Right cardiac atrium (tissue), 5 donors: ENCODE data around the gene ZBTB20. TPM values are rescaled to one million over a fixed set of nuclear protein-coding genes. Genes with fewer than 3 reads are reported as not detected.
"Not testable (repeated sequence)": the region's sequence is repeated elsewhere in the genome, so short reads cannot be mapped to it uniquely, and the experiment has no call there.

Experiments used
- ATAC-seq, 2 donors: fragments of 200-7000 bp; cut with Tn5 transposase; one replicate each; pipeline versions ENCODE4 v1.8.0 to v1.9.1; 2020; ENCODE audit warnings: moderate library complexity in 2 of 2, mild to moderate bottlenecking in 1 of 2
- DNase-seq, 3 donors: peaks; one replicate each; pipeline ENCODE4 v3.0.0-alpha.2; 2020
- H3K27ac ChIP-seq: one replicate; pipeline ENCODE4 v1.5.1; 2013; ENCODE audit warnings: mild to moderate bottlenecking, low read length, control low read depth, moderate library complexity
- H3K27me3 ChIP-seq: one replicate; pipeline ENCODE4 v1.6.1; 2013; ENCODE audit not compliant: control insufficient read depth, insufficient read depth
- H3K4me1 ChIP-seq: one replicate; pipeline ENCODE4 v1.6.1; 2013; ENCODE audit warnings: low read length; ENCODE audit not compliant: control insufficient read depth, insufficient read depth
- H3K4me3 ChIP-seq: one replicate; pipeline ENCODE4 v1.5.1; 2013; ENCODE audit warnings: low read length, control low read depth
- H3K9me3 ChIP-seq: one replicate; pipeline ENCODE4 v1.6.1; 2013; ENCODE audit warnings: low read length; ENCODE audit not compliant: control insufficient read depth
- WGBS: extraction: QIAGEN DNeasy Blood & Tissue Kit; methylation state at CpG from one replicate; pipeline ENCODE4 v1.1.7; 2013; 5-methylcytosine and 5-hydroxymethylcytosine counted together
- intact Hi-C, 4 donors: fragments of 100-400 bp; cut with DNase I; formaldehyde crosslinking; loops; one replicate each; pipeline versions ENCODE4 v1.11.0 to v1.14.0; 2022 to 2023
- polyA plus RNA-seq: library from polyadenylated mRNA; stranded (reverse); fragments of 200-250 nt; gene quantifications from one replicate; pipeline ENCODE4 v1.2.3, GENCODE V29; 2013
- total RNA-seq, 4 donors: library from RNA; stranded (reverse); fragmentation: NEBNext Ultra II Directional; extraction: Animal tissue kit (Norgen Biotek cat#: 25700); gene quantifications; one replicate each; pipeline ENCODE4 v1.2.1, GENCODE V29; 2021
- donor health status: healthy with polysubstance abuse.
- donor health status: DM: no; HTN: yes; CAD: no.
- donor health status: DM: no; HTN: no; CAD: no.
- donor health status: DM: no; HTN: yes; CAD: no; lungs with severe emphysema.
- donor health status: DM: yes; HTN: yes; CAD: no.

The ZBTB20 gene
- total and polyA plus RNA-seq, 5 donors, result 6.5 to 87.9 (median 75.5) TPM

DNA sequence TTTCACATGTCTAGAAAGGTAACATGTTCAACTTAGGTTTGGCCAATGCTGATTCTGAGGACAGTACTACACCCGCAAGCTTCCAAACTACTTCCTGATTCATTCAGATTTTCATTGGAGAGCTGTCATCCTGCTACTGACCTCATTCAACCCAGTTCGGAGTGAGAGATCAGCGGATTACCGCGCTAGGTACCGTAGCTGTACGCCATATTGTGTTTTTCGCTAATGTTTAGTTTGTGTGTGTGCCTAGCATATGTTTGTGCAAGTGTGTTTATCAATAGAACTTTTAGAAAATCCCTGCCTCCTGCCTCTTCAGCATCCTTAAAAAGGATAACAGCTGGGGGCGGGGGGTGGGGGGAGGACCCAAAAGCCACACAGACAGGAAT lies 1.1 kb downstream of the ZBTB20 start:
- peak overlapping the region; percentile 99 for H3K27ac ChIP-seq
- no peaks in the 10 kb centered on the region for H3K4me1 ChIP-seq
- H3K9me3 ChIP-seq, result no peaks in the 10 kb centered on the region
- DNase-seq (peak; percentile 20 to 40 (median 28)), ATAC-seq (no peak)
- 1% methylated on average over 9 of the region's 9 CpGs for whole genome bisulfite sequencing
- no peaks in the 10 kb centered on the region for H3K27me3 ChIP-seq
- peak overlapping the region; percentile 97 for H3K4me3 ChIP-seq
- intact Hi-C loops, result loop anchor here in 3 of 4 donors (5.0 to 10.0 kb wide), 2 partner anchors 49 to 51 kb away; no protein-coding TSS in a partner anchor

DNA sequence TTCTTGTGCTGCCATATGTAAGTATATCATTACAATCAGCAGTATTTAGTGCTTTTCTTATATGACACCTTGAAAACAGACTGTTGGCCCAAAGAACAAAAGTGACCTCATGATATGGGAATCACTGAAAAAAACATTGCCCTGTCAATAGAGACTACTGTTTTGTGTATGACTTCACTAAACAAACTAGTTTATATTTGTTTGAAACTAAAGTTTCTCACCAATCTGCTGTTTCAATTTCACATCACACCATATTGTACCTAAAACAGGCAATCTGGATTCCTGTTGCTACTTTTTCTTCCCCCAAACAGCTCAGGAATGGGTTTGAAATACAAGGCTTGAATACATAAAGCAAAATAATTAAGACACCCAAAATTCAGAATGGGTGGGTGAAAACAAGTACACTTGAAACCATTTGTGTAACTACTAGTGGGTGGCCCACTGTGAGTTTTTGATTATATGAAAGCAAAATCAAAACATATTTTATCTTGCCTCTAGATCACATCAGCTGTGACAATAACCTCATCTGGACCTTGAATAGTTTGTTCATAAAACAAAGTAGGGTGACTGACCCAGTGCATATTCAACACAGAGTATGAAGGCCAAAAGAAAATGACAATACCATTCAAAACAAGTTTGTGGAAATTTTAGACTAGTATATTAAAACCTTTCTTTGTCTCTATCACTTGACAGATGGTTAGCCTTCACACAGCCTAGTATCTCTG lies 5.9 kb downstream of the ZBTB20 start:
- H3K4me1 ChIP-seq, result no peaks in the 10 kb centered on the region
- intact Hi-C loops, result loop anchor here in 2 of 4 donors (10.0 kb wide), 1 partner anchor 46 kb away; no protein-coding TSS in a partner anchor
- H3K9me3 ChIP-seq, result no peaks in the 10 kb centered on the region
- no peak for ATAC-seq
- DNase-seq, result no peak
- no peak overlapping the region for H3K27ac ChIP-seq
- no peaks in the 10 kb centered on the region for H3K27me3 ChIP-seq
- no peak overlapping the region for H3K4me3 ChIP-seq

DNA sequence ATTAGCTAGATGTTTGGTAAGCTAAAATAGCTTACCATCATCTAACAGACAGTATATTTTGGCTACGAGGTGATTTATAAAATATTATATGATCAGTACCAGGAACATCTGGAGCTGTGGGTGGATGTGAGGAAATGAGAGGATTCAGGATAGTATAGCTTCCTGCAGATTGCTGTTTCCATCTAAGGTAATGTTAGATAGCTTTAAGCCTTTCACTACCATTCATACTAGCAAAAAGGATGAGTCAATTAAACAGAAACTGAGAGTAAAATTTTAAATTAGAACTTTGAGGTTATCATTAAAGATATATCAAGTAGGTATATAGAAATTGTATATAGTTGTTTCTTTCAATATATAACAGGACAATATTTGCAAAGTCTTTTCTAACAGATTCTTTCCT lies 8.0 kb downstream of the ZBTB20 start:
- no peak for ATAC-seq
- Histone ChIP-seq H3K27ac (no peak overlapping the region), H3K9me3 (no peaks in the 10 kb centered on the region), H3K4me3 (no peak overlapping the region), H3K27me3 (no peaks in the 10 kb centered on the region), H3K4me1 (no peaks in the 10 kb centered on the region)
- DNase-seq, result no peak
- 94% methylated on average over 1 of the region's 1 CpG for WGBS
- intact Hi-C loops, result no loop called here

- Histone ChIP-seq H3K4me1 (no peaks in the 10 kb centered on the region), H3K27ac (no peak overlapping the region), H3K4me3 (no peak overlapping the region), H3K27me3 (no peaks in the 10 kb centered on the region), H3K9me3 (no peaks in the 10 kb centered on the region)
- ATAC-seq, result no peak
- 96% methylated on average over 5 of the region's 5 CpGs for WGBS
- no peak for DNase-seq
- intact Hi-C loops, result no loop called here
Measured at GRCh38 chr3:115134648-115135347, 12.3 kb downstream of the ZBTB20 start.

DNA sequence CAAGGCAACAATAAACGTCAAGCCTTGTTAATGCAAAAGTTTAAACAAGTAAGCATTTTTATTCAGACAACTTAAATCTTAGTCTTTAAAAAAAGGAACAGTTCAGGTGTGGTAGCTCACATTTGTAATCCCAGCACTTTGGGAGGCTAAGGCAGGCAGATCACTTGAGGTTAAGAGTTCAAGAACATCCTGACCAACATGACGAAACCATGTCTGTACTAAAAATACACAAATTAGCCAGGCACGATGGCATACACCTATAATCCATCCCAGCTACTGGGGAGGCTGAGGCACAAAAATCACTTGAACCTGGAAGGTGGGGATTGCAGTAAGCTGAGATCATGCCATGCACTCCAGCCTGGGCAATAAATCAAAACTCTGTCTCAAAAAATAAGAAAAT lies 19.9 kb downstream of the ZBTB20 start:
- H3K27me3 ChIP-seq, result no peaks in the 10 kb centered on the region
- no peaks in the 10 kb centered on the region for H3K4me1 ChIP-seq
- WGBS, result 63% methylated on average over 3 of the region's 3 CpGs
- H3K4me3 ChIP-seq, result no peak overlapping the region
- H3K9me3 ChIP-seq, result no peaks in the 10 kb centered on the region
- DNase-seq, result no peak
- intact Hi-C loops, result no loop called here
- no peak overlapping the region for H3K27ac ChIP-seq
- no peak for ATAC-seq

DNA sequence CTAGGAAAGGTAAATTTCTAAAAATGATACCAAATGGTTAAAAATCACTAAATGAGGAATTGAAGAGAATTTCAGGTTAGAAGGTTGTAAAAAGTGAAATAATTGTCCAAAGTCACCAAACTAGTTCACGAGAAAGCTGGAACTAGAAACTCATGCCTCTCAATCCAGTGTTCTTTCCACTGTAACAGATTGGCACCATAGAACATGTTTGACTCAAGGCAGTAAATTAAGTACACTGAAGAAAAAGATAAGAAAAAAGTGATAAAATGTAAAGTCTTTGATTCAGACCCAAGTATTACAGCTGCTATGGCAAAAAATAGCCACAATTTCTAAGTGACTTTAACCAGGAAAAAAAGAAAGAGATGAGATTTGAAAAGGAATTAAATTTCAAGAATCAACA lies 26.5 kb downstream of the ZBTB20 start:
- WGBS, result 72% methylated on average over 1 of the region's 1 CpG
- intact Hi-C loops, result no loop called here
- no peak for ATAC-seq
- Histone ChIP-seq H3K9me3 (no peaks in the 10 kb centered on the region), H3K4me3 (no peak overlapping the region), H3K4me1 (no peaks in the 10 kb centered on the region), H3K27me3 (no peaks in the 10 kb centered on the region), H3K27ac (no peak overlapping the region)
- DNase-seq, result no peak

DNA sequence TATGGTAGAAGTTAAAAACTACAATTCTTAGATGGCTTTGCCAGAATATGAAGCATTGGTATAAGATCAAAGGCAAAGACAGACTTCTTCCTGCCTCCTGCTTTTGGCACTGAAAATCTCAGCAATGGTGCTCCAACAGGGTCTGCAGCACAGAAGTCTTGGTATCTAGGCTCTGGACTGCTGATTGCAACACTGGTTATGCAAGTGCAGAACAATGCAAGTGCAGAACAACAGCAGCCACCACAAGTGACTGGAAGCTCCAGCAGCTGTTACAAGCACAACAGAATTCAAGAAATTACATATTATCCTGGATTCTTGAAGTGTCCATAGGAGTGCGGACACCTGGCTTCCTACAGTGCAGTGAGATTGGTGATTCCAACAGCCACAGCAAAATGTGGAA lies 33.7 kb downstream of the ZBTB20 start:
- H3K4me1 ChIP-seq, result no peaks in the 10 kb centered on the region
- 96% methylated on average over 1 of the region's 1 CpG for WGBS
- H3K27me3 ChIP-seq, result no peaks in the 10 kb centered on the region
- H3K27ac ChIP-seq, result no peak overlapping the region
- DNase-seq, result peak in 1 of 3 donors; percentile 28
- peak in 1 of 2 donors; percentile 63 for ATAC-seq
- intact Hi-C loops, result no loop called here
- no peaks in the 10 kb centered on the region for H3K9me3 ChIP-seq
- H3K4me3 ChIP-seq, result no peak overlapping the region

- ATAC-seq (no peak), DNase-seq (no peak)
- 96% methylated on average over 1 of the region's 1 CpG for WGBS
- Histone ChIP-seq H3K9me3 (no peaks in the 10 kb centered on the region), H3K27me3 (no peaks in the 10 kb centered on the region), H3K4me1 (no peaks in the 10 kb centered on the region), H3K27ac (no peak overlapping the region), H3K4me3 (no peak overlapping the region)
- intact Hi-C loops, result no loop called here
Measured at GRCh38 chr3:115111632-115112031, 35.5 kb downstream of the ZBTB20 start.

DNA sequence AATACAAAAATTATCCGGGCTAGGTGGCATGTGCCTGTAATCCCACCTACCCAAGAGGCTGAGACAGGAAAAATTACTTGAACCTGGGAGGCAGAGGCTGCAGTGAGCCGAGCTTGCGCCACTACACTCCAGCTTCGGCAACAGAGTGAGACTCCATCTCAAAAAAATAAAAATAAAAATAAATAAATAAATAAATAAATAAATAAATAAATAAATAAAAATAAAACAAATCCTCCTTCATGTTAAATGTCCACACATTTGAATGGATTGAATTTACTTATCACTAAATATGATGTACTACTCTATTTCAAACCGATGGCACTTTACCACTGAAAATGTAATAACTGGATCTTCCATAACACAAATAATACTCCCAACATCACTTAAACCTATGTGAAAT lies 36.3 kb downstream of the ZBTB20 start:
- Histone ChIP-seq H3K27me3 (no peaks in the 10 kb centered on the region), H3K4me3 (no peak overlapping the region), H3K27ac (no peak overlapping the region), H3K4me1 (no peaks in the 10 kb centered on the region), H3K9me3 (no peaks in the 10 kb centered on the region)
- intact Hi-C loops, result no loop called here
- DNase-seq (no peak), ATAC-seq (no peak)
- WGBS, result 97% methylated on average over 5 of the region's 5 CpGs

DNA sequence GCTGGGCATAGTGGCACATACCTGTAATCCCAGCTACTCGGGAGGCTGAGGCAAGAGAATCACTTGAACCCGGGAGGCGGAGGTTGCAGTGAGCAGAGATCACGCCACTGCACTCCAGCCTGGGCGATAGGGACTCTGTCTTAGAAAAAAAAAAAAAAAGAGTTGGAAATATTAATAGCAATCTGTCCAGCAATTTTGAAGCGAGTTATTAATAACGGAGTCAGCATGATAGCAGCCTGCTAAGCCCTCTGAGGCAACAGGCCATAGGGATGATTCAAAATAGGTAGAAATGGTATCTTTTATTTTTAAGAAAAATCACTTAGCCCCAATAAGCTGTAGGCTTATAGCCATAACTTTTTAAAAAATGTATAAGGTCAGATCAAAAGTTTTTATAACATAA lies 37.0 kb downstream of the ZBTB20 start:
- H3K4me3 ChIP-seq, H3K27ac ChIP-seq, H3K9me3 ChIP-seq, intact Hi-C loops, H3K27me3 ChIP-seq, H3K4me1 ChIP-seq: not testable (repeated sequence)
- WGBS, result 66% methylated on average over 7 of the region's 7 CpGs
- DNase-seq (peak in 1 of 3 donors; percentile 9), ATAC-seq (peak; percentile 47 to 48)

DNA sequence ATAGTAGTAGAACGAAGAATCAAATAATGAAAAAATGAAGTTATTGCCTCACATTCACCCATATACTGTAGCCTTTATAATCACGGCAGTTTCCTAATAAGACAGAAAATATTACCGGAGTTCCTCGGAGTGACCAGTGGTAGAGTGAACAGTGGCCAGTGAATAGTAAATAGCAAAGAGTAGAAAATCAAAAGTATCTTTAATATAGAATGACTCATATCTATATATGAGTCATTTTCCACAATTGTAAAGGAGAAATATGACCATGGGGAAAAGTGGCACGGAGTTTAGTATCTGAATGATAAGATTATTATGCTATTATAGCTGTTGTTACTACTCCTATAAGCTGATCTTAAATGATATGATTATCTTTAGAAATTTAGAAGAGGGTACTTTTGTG lies 38.5 kb downstream of the ZBTB20 start:
- intact Hi-C loops, result no loop called here
- ATAC-seq (no peak), DNase-seq (no peak)
- Histone ChIP-seq H3K9me3 (no peaks in the 10 kb centered on the region), H3K4me1 (no peaks in the 10 kb centered on the region), H3K27ac (no peak overlapping the region), H3K27me3 (no peaks in the 10 kb centered on the region), H3K4me3 (no peak overlapping the region)
- WGBS, result 87% methylated on average over 5 of the region's 5 CpGs
